Activated effector memory CD4-positive, alpha-beta T cell treated with anti-CD3 and anti-CD28 coated beads, Interleukin-2, amount 50 U/mL, for 16 hours (primary cell): Measurements from ENCODE around the gene MAP4K4.
"Not testable (repeated sequence)": the region's sequence is repeated elsewhere in the genome, so short reads cannot be mapped to it uniquely, and the experiment has no call there.

ENCODE experiments used
- DNase-seq: peaks from one replicate; pipeline ENCODE4 v3.0.0-alpha.2; 2020

The MAP4K4 gene

DNA sequence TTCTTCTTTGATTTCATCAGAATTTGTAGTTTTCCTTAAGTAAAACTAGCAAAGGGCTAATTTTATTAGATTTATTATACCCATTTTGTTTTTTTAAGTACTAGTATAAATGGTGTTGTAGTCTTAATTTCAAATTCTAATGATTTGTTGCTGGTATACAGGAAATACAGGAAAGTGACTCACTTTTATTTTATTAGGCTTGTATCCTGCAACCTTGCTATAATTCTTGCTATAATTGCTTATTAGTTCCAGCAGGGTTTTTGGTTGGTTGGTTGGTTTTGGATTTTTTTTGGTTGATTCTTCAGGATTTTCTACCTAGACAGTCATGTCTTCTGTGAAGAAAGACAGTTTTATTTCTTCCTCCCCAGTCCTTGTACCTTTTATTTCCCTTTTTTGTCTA, 183.6 kb downstream of the MAP4K4 start:
- no peak for DNase-seq

- DNase-seq = no peak
Measured at GRCh38 chr2:101882769-101883307, 185.3 kb downstream of the MAP4K4 start.

GRCh38 chr2:101883860-101884259, 186.4 kb downstream of the MAP4K4 start:
- DNase-seq = no peak

GRCh38 chr2:101884423-101884822, 186.9 kb downstream of the MAP4K4 start:
- no peak for DNase-seq

DNA sequence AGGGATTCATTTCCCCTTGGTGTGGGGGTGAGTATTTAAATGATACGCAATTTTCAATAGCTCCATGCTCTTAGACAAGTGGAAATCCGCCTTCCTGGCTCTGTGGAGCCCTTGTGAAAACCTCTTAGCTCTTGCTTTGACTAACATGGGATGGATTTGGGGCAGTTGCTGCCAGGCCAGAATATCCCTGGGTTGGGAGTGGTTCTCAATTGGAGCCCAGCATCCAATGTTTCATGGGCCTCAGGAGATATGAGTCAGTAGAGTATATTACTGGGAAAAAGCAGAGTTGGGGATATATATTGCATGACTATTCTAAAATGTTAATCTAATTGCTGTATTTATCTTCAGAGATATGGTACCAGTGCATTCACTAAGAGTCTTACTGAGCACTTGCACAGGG, 189.8 kb downstream of the MAP4K4 start:
- DNase-seq = no peak

DNA sequence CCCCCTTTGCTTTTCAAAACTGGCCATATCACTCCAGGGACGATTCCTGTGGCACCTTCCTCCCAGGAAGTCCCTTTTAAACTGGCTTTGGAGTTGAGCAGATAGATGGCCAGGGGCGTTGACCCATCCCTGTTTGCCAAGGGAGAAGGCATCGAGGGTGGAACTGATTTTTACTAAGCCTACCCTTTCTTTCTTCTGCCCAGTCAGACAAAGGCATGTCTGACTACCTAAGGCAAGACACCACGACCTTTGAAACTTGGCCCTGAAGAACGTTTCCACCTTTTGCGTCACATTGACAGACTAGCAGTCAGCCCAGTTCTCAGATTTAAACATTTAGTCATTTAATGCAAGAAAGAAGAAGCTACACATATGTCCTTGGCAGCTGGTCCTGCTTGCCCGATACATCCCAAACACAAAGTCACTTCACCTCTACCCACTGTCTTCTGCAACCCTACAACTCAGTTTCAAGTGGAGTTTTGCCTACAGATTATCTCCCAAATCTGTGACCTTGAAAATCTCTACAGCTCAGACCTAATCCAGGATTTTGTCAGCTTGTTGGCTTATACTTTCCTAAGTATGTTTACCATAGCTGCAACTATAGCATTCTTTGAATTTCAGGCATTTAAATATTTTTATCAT, 192.1 kb downstream of the MAP4K4 start:
- DNase-seq = no peak

DNA sequence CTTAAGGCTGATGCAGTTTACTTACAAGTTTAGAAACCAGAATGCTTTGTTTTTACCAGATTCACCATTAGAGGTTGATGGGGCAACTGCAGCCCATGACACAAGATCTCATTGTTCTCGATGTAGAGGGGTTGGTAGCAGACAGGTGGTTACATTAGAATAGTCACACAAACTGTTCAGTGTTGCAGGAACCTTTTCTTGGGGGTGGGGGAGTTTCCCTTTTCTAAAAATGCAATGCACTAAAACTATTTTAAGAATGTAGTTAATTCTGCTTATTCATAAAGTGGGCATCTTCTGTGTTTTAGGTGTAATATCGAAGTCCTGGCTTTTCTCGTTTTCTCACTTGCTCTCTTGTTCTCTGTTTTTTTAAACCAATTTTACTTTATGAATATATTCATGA, 194.9 kb downstream of the MAP4K4 start:
- no peak for DNase-seq

GRCh38 chr2:101893681-101894381, 196.3 kb downstream of the MAP4K4 start:
- no peak for DNase-seq

- DNase-seq = no peak
Measured at GRCh38 chr2:101895039-101895438, 197.5 kb downstream of the MAP4K4 start.

- no peak for DNase-seq
Measured at GRCh38 chr2:101895819-101896322, 198.4 kb downstream of the MAP4K4 start.

DNA sequence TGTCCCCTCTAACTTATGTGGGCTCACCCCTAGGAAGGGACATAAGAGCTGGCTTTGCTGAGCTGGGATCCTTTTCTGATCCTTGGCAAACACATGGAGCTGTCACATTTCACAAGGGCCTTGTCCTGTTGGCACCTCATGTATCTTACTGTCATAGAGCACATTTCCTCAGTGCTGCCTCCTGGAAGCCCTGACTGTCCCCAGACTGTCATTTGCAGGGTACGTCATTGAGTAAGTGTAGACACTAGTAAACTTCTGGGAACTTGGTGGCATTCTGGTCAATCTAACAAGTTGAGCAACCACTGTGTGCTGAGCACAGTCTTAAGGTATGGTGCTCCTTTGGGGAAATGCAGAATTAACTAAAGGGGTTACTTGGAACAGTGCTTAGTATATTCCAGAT, 199.8 kb downstream of the MAP4K4 start:
- no peak for DNase-seq

DNA sequence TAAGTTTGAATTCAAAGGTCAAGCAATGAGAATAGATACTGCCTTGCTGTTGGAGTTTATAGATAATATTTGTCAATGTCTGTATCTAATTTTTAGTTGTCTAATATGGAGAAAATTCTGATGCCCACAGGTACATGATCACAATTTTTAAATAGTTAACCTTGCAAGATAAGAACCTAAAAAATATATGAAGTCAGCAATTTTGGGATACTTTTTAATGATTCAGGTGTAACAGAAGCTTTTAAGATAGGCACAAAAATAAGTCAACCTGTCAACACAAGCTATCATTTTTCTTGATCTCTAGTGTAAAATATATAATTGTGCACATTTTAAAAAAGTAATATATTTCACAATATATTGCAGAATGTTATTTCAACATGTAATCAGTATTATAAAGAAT, 201.8 kb downstream of the MAP4K4 start:
- DNase-seq = no peak

GRCh38 chr2:101899871-101900270, 202.4 kb downstream of the MAP4K4 start:
- no peak for DNase-seq

- DNase-seq = peak; percentile 73
Measured at GRCh38 chr2:101900375-101900774, 202.9 kb downstream of the MAP4K4 start.

DNA sequence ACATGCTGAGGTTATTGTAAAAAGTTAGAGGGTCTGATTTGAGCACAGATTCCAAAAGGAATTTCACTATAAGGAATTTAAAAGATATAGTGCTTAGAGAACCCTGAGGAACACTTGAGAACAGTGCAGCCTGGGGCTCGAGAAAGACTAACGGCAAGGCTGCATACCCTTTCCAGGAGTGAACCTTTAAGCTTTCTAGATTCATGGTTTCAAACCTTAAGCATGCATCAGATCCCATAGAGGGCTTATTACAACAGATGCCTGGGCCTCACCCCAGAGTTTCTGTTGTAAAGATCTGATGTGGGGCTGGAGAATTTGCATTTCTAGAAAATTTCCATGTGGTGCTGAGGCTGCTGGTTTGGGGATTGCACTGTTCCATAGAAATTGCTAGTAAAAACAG, 203.7 kb downstream of the MAP4K4 start:
- DNase-seq = no peak

- DNase-seq = no peak
Measured at GRCh38 chr2:101902169-101902568, 204.7 kb downstream of the MAP4K4 start.

DNA sequence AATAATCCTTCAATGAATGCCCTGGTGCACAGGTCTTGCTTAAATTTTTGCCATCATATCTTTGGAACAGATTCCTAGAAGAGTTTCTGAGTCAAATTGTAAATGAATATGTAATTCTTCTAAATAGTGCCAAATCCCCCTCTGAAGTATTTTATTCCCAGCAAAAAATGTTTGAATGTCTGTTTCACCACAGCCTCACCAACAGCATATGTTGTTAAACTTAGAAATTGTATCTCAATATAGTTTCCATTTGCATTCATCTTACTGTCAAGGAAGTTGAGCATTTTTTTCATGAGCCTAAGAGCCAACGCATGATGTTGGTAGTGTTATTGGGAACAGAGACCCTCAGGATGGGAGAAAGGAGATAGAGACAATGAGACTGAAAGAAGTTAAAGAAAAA, 207.4 kb downstream of the MAP4K4 start:
- no peak for DNase-seq

GRCh38 chr2:101905746-101906336, 208.3 kb downstream of the MAP4K4 start:
- no peak for DNase-seq

DNA sequence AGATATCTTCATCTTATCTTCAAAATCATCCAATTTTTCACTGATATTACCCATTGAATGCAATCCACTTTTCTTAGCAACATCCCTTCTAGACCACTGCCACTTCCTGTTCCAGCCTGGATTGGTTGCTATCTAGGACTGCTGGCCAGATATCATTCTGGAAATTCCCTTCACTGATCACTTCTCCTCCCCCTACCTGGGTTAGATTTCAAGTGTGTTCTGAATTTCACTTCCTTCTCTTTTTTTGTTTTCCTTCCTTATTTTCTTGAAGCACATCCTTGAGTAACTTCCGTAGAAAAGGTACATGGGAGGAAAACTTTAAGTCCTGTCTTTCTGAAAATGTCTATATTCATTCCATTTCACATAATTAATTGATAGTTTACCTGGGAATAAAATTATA, 212.3 kb downstream of the MAP4K4 start:
- DNase-seq = no peak

- no peak for DNase-seq
Measured at GRCh38 chr2:101912545-101912944, 215.0 kb downstream of the MAP4K4 start.

GRCh38 chr2:101921319-101921952, 223.9 kb downstream of the MAP4K4 start:
- DNase-seq = no peak

DNA sequence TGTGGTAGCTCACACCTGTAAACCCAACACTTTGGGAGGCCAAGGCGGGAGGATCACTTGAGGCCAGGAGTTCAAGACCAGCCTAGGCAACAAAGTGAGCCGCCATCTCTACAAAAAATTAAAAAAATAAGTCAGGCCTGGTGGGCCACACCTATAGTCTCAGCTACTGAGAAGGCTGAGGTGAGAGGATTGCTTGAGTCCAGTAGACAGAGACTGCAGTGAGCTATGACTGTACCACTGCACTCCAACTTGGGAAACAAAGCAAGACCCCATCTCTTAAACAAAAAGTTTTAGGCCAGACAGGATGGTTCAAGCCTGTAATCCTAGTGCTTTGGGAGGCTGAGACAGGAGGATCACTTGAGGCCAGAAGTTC, 224.4 kb downstream of the MAP4K4 start:
- DNase-seq = no peak

DNA sequence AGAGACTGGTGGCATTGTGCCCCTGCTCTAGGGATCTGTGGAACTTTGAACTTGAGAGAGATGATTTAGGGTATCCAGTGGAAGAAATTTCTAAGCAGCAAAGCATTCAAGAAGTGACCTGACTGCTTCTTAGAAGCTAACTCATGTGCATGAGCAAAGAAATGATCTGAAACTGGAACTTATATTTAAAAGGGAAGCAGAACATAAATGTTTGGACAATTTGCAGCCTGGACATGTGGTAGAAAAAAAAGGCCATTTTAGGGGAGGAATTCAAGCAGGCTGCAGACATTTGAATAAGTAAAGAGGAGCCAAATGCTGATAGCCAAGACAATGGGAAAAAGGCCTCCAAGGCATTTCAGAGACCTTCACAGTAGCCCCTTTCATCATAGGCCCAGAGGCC, 226.8 kb downstream of the MAP4K4 start:
- not testable (repeated sequence) for DNase-seq

DNA sequence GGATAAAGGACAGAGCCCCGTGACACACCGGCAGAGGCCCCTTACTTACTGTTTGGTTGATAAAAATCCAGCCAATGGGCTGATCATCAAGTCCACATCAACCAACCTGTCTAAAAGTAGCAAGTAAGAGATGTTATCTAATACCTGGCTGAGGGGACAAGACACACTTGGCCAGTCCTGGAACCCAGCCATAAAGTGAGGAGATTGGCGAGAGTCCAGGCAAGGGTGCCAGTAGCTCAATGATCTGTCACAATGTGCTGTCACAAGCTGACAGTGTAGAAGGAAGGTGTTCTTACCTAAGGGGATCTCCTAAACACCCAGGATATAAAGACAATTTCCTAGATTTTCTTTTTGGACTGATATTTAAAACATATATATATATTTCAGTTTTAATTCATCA, 232.5 kb downstream of the MAP4K4 start:
- no peak for DNase-seq
